HG03558 (cell line): Measurements from ENCODE around the gene SMURF2.
"Not testable (repeated sequence)": the region's sequence is repeated elsewhere in the genome, so short reads cannot be mapped to it uniquely, and the experiment has no call there.

Source experiments
- ATAC-seq: cut with Tn5 transposase; IDR thresholded peaks from one replicate; pipeline ENCODE4 v1.9.1; 2021; ENCODE audit warnings: moderate number of reproducible peaks; ENCODE audit not compliant: unreplicated experiment; ENCODE audit errors: extremely low read depth

Gene SMURF2

DNA sequence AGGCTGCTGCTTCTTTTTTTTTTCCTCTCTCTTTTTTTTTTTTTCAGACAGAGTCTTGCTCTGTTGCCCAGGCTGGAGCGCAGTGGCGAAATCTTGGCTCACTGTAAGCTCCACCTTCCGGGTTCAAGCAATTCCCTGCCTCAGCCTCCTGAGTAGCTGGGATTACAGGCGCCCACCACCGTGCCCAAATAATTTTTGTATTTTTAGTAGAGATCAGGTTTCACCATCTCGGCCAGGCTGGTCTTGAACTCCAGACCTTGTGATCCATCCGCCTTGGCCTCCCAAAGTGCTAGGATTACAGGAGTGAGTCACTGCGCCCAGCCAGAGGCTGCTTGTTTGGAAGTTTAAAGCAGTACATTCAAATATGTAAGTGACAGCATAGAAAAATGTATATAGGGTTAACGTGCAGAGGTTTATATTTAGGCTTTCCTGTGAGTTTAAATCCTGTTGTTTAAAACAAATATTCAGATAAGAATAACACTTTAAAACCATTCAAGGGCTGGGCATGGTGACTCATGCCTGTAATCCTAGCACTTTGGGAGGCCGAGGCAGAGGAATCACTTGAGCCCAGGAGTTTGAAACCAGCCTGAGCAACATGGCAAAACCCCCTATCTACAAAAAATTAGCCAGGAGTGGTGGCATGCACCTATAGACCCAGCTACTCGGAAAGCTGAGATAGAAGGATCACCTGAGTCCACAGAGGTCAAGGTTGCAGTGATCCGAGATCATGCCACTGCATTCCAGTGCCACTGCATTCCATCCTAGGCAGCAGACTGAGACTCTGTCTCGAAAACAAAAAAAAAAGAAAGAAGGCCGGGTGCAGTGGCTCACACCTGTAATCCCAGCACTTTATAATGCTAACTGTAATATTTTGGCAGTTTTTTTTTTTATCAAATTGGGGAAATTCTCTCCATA lies 6.0 kb upstream of the SMURF2 start:
- not testable (repeated sequence) for ATAC-seq

DNA sequence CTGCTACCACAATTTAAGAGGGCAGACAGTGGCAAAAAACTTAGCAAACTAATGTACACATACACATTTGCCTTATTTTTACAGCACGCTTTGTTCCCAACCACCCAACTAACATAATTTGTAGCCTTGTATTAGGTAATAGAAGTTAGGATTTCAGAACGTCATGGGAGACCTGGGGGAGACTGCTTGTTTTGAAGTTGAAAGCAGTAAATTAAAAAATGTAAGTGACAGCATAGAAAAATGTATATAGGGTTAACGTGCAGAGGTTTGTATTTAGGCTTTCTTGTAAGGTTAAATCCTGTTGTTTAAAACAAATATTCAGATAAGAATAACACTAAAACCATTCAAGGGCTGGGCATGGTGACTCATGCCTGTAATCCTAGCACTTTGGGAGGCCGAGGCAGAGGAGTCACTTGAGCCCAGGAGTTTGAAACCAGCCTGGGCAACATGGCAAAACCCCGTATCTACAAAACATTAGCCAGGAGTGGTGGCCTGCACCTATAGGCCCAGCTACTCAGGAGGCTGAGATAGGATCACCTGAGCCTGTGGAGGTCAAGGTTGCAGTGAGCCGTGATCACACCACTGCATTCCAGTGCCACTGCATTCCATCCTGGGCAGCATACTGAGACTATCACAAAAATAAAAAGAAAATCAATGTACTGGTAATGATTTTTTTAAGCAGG lies 2.3 kb upstream of the SMURF2 start:
- not testable (repeated sequence) for ATAC-seq

DNA sequence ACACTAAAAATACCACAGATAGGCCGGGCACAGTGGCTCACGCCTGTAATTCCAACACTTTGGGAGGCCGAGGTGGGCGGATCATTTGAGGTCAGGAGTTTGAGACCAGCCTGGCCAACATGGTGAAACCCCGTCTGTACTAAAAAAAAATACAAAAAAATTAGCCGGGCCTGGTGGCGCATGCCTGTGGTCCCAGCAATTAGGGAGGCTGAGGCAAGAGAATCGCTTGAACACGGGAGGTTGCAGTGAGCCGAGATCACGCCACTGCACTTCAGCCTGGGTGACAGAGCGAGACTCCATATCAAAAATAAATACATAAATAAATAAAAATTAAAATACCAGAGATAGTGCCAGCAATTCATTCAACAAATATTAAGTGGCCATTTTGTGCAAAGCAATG lies 1.7 kb upstream of the SMURF2 start:
- ATAC-seq, result not testable (repeated sequence)

DNA sequence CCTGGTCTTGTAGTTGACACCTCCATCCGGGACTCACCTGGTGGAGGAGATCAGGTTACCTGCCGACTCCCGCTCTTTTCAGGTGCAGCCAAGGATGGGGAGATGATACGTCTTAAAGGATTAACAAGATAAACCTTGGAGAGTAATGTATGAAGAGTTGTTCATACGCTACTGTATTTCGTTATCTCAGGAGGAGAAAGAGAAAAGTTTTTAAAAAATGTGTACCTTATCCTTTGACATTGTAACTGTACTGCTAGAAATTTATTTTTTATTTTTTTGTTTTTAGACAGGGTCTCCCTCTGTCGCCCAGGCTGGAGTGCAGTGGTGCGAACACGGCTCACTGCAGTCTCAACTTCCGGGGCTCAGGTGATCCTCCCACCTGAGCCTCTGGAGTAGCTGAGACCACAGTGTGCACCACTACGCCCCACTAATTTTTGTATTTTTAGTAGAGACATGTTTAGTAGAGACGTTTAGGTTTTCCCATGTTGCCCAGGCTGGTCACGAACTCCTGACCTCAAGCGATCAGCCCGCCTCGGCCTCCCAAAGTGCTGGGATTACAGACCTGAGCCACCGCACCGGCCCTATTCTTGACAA lies 764 bp upstream of the SMURF2 start:
- no peak for ATAC-seq

DNA sequence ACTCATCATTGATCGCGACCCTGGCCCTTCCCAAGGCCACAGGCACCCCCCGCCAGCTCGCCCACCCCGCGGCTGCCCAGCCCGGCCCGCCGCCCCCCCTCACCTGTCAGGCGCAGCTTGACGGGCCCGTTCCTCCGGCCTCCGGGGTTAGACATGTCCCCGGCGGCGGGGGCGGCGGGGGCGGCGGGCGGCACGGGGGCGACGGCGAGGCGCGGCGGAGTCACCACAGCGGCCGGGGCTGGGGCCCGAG lies 456 bp downstream of the SMURF2 start:
- ATAC-seq, result no peak

DNA sequence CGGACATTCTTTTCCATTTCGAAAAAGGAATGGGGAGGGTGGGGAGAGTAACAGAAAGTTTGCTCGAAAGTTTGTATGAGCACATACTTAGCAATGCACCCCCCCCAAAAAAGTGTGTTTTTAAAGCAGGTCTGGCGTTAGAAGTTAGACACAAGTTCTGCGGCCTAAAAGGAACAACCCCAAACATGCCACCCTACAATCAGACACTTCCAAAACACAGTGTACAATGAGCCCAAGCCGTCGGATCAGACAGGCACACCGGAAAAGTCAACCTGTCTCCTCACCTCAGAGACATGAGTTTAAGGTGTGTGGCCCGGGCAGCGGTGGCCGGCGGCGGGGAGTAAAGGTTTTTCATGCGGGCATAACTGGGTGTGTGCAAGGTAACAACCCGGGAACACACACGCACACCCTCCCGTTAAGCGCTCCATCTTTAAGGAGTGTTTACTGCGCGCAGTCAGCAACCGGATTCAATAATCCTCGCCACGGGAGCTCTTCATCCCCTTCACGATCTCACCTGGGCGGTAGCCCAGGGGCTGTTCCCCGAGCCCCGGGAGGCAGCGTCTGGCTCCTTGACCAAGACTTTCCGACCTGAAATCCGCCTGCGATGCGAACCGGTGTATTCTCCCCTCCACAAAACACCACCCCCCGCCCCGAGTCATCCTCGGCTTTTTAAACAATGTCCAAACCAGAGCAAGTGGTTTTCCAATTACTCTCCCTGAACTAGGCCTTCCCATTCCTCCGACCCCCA lies 955 bp downstream of the SMURF2 start:
- not testable (repeated sequence) for ATAC-seq

DNA sequence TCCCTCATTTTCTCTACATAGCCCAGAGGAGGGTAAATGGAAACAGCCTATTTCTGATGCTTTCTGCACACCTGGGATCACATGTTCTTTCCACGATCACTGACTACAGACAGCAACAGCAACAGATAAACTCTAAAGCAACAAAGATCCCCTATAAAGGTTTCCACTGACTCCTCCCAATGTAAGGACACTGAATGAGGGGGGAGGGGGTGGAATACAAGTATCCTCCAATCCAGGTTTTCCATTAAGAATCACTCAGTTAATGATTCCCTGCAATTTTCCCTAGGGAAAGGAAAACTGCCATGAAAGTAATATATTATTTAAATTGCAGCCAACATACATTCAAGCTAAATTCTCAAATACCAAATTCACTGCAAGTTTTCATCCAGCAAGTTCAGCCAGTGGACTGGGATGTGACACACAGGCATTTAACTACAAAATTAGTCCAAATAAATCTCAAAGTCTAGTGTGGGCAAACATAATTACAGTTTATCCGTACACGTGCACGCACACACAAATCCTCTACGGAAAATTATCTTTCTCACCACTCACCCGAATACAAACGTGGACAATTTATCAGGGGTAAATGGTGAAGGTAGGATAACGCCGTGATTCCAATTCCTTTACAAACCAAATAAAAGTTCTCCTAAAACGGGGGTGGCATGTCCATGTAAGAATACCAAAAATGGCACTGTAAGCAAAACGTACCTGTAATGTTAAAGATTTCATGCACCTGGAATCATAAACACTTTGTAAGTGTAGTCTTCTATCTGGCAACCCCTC lies 1.7 kb downstream of the SMURF2 start:
- not testable (repeated sequence) for ATAC-seq

DNA sequence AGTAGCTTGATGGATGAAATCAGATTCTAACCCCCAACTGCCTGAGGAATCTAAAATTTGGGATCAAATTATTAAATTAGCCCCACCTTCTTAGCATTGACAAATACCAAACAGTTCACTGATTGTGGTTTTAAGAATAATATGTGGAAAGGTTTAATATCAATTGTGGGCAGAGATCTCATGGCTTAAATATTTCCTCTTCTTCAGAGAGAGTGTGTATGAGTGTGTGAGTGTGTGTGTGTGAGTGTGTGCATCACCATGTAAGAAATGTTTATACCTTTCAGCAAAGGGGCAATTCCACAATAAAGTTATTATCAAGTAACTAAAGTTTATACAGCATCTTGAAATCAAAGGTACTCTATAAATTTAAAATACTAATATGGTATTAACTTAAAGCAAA lies 3.2 kb downstream of the SMURF2 start:
- no peak for ATAC-seq

DNA sequence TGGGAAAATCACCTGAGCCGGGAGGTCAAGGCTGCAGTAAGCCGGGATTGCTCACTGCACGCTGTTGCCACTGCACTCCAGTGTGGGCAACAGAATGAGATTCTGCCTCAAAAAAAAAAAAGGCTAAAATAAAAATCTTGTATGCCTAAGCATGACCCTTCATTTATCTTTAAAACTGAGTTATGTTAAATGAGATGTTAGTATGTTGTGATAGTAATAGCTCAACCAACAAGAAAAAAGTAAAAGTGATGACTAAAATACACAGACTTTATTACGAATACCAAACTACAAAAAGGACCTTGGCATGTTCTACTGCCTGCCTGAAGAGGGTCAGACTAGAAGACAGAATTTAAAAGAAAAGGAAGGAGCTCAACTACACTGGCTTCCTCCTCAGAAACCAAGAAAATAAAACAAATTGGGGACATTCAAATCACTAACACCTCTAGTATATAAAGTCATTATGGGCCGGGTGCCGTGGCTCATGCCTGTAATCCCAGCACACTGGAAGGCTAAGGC lies 4.4 kb downstream of the SMURF2 start:
- ATAC-seq, result no peak

DNA sequence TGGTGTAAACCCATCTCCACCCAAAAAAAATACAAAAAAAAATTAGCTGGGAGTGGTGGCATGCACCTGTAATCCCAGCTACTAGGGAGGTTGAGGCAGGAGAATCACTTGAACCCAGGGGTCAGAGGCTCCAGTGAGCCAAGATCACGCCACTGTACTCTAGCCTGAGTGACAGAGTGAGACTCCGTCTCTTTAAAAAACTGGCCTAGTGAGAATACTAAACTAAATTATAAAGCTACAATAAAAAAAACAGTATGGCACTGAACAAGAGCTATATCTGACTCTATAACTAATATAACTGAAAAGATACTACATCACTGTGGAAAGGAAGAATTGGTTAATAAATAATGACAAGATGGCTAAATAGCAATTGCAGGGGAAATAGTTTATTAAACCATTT lies 6.4 kb downstream of the SMURF2 start:
- no peak for ATAC-seq

DNA sequence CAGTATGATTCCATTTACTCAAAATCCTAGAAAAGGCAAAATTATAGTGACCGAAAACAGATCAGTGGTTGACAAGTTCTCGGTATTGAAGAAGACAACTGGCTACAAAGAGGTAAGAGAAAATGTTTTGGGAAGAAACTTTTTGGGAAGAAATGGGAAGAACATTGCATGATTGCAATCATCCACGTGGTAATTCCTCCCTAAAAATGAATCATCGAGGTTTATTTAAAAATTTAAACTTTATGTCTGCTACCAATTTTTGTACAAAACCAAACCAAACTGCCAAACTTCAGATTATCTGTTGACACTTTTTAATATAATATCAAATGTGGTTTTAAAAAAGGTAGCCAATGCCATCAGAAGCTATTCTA lies 8.1 kb downstream of the SMURF2 start:
- no peak for ATAC-seq

DNA sequence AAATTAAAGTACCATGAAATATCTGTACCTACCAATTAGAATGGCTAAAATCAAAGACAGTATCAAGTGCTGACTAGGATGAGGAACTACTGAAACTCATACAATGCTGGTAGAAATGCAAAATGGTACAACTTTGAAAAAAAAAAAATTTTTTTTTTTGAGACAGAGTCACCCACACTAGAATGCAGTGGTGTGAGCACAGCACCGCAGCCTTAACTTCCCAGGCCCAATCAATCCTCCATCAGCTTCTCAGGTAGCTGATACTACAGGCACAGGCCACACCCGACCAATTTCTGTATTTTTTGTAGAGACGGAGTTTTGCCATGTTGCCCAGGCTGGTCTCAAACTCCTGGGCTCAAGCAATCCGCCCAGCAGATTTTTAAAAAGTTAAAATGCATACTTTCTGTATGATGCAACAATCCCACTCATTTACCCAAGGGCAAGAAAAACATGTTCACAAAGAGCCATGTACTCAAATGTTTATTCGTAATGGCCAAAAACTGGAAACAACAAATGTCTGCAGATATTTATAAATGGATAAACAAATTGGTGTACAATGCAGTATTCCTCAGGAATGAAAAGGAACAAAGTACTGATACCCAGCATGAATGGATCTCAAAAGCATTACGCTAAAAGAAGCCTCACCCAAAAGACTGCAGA lies 8.7 kb downstream of the SMURF2 start:
- ATAC-seq, result no peak

DNA sequence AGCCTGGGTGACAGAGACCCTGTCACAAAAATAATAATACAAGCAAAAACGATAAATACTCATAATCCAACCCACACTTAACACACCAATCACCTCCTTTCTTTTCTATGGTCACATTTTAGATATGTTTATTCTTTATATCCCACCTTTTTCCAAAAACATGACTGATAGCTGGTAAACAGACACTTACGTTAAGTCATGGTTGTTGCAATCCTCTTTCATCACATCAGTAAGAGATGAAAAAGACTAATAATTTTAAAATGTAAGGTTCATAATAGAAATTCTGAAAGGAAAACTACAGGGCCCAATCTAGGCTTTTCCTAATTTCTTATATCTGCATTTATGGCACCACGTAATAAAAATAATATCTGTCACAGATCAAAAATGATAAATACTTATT lies 10.2 kb downstream of the SMURF2 start:
- ATAC-seq, result no peak

DNA sequence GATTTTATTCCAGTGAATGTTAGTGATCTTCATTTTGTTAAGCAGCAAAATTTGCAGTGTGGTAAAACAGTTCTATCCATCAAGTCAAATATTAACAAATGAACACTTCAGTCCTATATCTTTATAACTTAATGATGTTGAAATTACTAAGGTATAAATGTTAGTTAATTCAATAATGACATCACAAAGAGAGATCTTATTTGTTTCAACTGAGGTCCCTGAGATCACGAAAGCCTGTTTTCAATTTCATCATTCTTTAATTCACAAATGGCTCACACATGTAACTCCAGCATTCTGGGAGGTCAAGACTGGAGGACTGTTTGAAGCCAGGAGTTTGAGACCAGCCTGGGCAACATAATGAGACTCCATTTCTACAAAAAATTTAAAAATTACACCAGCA lies 13.9 kb downstream of the SMURF2 start:
- ATAC-seq, result no peak

DNA sequence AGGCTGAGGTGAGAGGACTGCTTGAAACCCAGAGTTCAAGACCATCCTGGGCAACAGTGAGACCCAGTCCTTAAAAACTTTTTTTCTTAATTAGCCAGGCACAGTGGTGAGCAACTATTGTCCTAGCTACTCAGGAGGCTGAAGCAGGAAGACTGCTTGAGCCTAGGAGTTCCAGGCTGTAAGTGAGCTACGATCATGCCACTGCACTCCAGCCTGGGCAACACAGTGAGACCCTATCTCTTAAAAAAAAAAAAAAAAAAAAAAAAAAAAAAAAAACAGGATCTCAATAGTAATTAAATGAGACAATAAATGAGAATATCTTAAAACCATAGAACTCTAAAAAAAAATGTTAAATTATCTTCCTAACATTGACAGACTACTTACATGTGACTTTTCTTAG lies 14.3 kb downstream of the SMURF2 start:
- ATAC-seq, result no peak

DNA sequence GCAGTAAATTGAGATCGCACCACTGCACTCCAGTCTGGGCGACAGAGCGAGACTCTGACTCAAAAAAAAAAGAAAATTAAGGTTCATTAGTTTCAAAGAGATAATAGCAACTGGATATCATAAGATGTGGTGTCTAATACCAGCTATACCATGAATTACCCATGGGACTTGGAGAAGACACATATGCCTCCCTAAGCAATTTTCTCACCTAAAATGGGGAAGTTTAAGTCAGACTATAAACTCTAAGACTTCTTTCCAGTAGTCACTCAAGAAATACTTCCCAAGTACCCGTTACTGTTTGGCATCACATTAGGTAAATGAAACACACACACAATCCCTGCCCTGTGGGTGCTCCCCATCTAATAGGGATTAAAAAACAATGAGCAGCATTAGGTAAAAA lies 22.6 kb downstream of the SMURF2 start:
- no peak for ATAC-seq

DNA sequence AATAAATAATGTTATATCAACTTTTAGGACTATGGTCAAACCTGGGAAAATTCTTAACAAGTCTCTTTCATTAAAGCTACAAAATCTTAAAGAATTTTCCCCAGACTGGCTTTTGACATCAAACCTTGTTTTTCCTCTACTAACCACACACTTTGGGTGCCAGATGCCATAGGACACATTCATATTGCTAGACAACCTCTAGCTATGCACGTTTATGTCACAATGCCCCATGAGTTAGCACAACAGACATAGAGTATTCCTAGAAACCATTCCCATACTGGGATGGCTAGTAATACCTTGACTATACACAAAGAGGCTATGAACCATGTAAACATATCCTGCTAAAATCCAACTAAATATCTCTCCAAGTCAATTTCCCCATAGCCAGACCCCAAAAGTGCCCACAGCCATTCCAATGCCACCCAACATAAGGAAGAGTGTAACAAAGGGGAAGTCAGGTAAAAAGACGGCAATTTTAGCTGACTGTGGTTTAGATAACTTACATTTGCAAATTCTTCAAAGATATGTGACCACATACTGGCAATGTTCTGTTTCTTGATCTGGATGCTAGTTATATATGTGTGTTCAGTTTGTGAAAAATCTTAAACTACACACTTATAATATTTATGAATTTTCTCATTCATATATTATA lies 23.4 kb downstream of the SMURF2 start:
- no peak for ATAC-seq

DNA sequence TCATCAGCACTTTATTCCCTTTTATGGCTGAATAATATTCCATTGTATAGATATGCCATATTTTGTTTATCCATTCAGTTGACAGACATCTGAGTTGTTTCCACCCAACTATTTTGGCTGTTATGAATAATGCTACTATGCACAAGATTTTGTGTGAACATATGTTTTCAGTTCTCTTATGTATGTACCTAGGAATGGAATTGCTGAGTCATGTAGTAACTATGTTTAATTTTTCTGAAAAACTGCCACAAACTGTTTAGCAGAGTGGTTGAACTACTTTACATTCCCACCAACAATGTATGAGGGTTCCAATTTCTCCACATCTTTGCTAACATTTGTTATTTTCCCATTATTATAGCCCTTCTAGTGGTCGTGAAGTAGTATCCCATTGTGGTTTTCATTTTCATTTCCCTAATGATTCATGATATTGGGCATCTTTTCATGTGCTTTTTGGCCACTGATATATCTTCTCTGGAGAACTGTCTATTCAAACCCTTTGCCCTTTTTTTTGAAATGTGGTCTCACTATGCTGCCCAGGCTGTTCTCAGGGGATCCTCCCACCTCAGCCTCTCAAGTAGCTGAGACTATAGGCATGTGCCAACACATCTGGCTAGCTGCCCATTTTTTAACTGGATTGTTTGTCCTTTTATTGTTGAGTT lies 26.3 kb downstream of the SMURF2 start:
- peak; percentile 87 for ATAC-seq
